OCI-LY1 (cell line): ENCODE results near the gene MTREX.

Experiments
- EZH2 ChIP-seq: fragments of 200-600 bp; sonication (generic), shearing (Covaris generic); IDR thresholded peaks from 2 replicates; pipeline ENCODE4 v1.8.0; 2017; ENCODE audit warnings: borderline replicate concordance, mixed run types, mild to moderate bottlenecking, antibody characterized with exemption, low read length, moderate library complexity, mixed read lengths
- TF ChIP-seq, protein P1 (sequence below): fragments of 200-600 bp; sonication (generic), shearing (Covaris generic); IDR thresholded peaks from 2 replicates; pipeline ENCODE4 v1.5.1; 2017; ENCODE audit warnings: mild to moderate bottlenecking, antibody characterized with exemption, low read length, moderate library complexity, mixed read lengths

DNA sequence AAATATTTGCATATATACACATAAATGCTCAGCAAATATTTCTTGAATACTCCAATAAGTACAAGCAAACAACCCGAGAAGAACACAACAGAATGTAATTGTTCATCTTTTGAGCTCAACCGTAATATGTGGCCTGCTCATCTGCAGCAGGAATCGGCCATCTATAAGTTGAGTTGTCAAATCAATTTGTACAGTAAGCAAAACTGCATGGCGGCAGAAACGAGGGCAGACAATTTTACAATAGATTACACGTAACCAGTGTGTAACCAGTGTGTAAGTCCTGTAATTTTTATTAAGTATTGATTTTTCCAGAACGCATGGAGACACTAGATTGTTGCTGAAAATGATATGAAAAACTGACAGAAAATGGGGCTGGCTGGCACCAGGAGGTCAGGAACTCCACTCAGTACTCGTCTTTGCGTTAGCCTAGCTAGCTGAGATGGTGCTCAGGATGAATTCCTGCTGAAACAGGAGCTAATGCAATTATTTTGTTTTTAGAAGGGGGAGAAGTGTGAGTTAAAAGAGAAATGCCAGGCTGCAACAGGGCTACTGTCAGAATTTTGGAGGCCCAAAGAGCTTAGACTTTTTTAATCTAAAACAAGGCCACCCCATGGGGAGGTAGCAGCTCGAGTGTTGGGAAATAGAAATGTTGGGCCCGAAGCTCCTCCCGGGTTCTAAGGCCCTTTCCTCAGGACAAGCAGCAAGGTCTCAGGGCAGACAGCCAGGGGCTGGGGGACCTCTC is 977 bp upstream of the MTREX start:
- TF ChIP-seq, protein P1, sequence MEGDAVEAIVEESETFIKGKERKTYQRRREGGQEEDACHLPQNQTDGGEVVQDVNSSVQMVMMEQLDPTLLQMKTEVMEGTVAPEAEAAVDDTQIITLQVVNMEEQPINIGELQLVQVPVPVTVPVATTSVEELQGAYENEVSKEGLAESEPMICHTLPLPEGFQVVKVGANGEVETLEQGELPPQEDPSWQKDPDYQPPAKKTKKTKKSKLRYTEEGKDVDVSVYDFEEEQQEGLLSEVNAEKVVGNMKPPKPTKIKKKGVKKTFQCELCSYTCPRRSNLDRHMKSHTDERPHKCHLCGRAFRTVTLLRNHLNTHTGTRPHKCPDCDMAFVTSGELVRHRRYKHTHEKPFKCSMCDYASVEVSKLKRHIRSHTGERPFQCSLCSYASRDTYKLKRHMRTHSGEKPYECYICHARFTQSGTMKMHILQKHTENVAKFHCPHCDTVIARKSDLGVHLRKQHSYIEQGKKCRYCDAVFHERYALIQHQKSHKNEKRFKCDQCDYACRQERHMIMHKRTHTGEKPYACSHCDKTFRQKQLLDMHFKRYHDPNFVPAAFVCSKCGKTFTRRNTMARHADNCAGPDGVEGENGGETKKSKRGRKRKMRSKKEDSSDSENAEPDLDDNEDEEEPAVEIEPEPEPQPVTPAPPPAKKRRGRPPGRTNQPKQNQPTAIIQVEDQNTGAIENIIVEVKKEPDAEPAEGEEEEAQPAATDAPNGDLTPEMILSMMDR: no peak
- no peak for TF ChIP-seq EZH2
